ENCODE results near the gene SYNGAP1.
"Not testable (repeated sequence)": the region's sequence is repeated elsewhere in the genome, so short reads cannot be mapped to it uniquely, and the experiment has no call there.

The SYNGAP1 gene

DNA sequence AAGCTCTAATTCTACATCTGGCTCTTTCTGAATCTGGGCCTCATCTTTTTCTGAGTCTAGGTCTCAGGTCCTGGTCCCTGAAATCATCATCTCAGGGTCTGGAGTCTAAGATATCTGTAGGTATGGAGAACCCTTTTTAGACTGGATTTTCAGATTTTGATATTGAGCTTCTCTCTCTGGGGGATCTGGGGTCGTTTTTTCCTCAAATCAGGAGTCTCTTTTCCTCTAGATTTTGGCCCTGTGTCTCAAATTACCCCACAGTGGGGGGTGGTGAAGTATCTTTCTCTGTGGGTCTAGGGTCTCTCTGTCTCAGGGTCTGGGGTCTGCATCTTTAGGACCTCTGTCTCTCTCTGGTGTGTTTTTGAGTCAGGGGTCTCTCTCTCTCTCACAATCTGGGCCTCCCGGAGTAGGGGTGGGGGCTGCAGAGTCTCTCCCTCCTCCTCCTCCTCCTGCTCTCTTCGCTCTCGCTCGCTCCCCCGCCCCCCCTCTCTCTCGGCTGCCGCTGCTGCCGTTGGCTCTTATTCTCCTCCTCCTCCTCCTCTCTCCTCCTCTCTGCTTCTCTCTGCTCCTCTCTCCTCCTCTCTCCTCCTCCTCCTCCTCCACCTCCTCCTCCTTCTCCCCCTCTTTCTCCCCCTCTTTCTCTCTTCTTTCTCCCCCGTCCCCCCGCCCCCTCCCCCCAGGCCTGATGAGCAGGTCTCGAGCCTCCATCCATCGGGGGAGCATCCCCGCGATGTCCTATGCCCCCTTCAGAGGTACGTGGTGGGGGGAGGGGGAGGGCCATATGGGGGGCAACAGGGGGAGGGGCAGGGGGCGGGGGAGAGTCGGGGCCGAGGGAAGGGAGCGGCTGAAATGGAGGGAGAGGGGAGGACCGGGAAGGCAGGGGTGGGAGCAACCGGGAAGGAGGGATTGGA is at the start of gene SYNGAP1:
Gene SYNGAP1 (plus strand): TSS at position 486 of the 911 bp plus-strand sequence. CDS start 200 bp downstream, at position 686.
- Histone ChIP-seq H3K9me2 (replicated peaks; ENCODE audit: insufficient read depth, low read length) (no peaks in the 10 kb centered on the region), H3K4me3 (ENCODE audit: insufficient read depth, low read length, poor library complexity, severe bottlenecking) (no peak within 1 kb of the TSS), H3K27ac (ENCODE audit: low read depth, low read length) (no peak within 1 kb of the TSS), H3F3A (ENCODE audit: insufficient read depth) (0 out of 2 replicates have a peak, but pooled peaks cover 14% of the 10 kb centered on the region), H2AFZ (ENCODE audit: low read depth, low read length, severe bottlenecking) (no peak within 1 kb of the TSS), H3K79me2 (ENCODE audit: insufficient read depth, low read length) (peaks cover 22% of the 10 kb centered on the region), H3K27me3 (ENCODE audit: low read length) (peaks cover 5% of the 10 kb centered on the region; the same call in 1 of the 2 replicates), H3K9ac (ENCODE audit: low read length) (peak within 1 kb of the TSS; percentile 53; the same call in 1 of the 2 replicates), H3K4me2 (ENCODE audit: low read depth, low read length, poor library complexity, severe bottlenecking) (peak within 1 kb of the TSS; percentile 65), H3K9me3 (ENCODE audit: insufficient read depth, low read length) (no peaks in the 10 kb centered on the region), H3K36me3 (ENCODE audit: low read length) (no peaks in the 10 kb centered on the region), H4K20me1 (ENCODE audit: low read depth, low read length) (no peaks in the 10 kb centered on the region)
- no peak for TF ChIP-seq EZH2phosphoT487 (conservative IDR thresholded peaks at IDR 0.05; ENCODE audit: low read length)
- TF ChIP-seq, protein P1, sequence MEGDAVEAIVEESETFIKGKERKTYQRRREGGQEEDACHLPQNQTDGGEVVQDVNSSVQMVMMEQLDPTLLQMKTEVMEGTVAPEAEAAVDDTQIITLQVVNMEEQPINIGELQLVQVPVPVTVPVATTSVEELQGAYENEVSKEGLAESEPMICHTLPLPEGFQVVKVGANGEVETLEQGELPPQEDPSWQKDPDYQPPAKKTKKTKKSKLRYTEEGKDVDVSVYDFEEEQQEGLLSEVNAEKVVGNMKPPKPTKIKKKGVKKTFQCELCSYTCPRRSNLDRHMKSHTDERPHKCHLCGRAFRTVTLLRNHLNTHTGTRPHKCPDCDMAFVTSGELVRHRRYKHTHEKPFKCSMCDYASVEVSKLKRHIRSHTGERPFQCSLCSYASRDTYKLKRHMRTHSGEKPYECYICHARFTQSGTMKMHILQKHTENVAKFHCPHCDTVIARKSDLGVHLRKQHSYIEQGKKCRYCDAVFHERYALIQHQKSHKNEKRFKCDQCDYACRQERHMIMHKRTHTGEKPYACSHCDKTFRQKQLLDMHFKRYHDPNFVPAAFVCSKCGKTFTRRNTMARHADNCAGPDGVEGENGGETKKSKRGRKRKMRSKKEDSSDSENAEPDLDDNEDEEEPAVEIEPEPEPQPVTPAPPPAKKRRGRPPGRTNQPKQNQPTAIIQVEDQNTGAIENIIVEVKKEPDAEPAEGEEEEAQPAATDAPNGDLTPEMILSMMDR (IDR thresholded peaks at IDR 0.05; ENCODE audit: insufficient read depth, low read length, poor library complexity, severe bottlenecking), result no peak

DNA sequence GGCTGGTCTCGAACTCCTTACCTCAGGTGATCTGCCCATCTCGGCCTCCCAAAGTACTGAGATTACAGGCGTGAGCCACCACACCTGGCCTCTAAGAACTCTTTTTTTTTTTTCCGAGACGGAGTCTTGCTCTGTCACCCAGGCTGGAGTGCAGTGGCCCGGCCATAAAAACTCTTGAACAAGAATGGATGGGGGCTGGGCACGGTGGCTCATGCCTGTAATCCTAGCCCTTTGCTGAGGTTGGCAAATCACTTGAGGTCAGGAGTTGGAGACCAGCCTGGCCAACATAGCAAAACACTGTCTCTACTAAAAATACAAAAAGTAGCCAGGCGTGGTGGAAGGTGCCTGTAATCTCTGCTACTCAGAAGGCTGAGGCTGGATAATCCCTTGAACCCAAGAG is 48.0 kb upstream of the SYNGAP1 start:
- not testable (repeated sequence) for H3K79me2 ChIP-seq (ENCODE audit: insufficient read depth, low read length); H3K4me3 ChIP-seq (ENCODE audit: insufficient read depth, low read length, poor library complexity, severe bottlenecking); H3K4me2 ChIP-seq (ENCODE audit: low read depth, low read length, poor library complexity, severe bottlenecking); H3K9ac ChIP-seq (ENCODE audit: low read length); H3K36me3 ChIP-seq (ENCODE audit: low read length); H3K9me3 ChIP-seq (ENCODE audit: insufficient read depth, low read length); H3K27me3 ChIP-seq (ENCODE audit: low read length); H3K9me2 ChIP-seq (replicated peaks; ENCODE audit: insufficient read depth, low read length); H3F3A ChIP-seq (ENCODE audit: insufficient read depth); H3K27ac ChIP-seq (ENCODE audit: low read depth, low read length); H4K20me1 ChIP-seq (ENCODE audit: low read depth, low read length); H2AFZ ChIP-seq (ENCODE audit: low read depth, low read length, severe bottlenecking)

DNA sequence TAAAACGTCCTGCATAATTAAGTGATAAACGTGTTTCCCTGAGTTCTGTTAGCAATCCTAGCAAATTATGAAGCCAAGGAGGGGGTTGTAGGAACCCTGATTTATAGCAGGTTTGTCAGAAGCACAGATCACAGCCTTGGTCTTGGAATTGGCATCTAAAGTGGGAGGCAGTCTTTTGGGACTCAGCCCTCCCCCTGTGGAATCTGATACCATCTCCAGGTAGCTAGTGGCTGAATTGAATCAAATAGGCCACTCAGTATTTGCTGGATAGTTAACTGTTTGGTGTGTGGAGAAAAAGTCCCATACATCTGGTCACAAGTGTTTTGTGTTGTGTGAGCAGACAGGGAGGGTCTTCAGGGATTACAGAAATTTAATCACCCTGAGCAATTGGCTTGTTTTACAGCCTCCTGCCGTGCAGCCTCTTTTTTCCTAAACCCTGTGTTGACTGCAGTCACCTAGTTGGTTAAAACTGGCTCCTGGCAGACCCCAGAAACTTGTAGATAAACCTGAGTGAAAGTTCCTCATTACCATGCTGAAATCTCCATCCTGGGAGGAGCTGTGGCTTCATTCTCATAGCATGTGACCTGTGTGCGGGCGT is 47.2 kb upstream of the SYNGAP1 start:
- Histone ChIP-seq H3K4me2 (ENCODE audit: low read depth, low read length, poor library complexity, severe bottlenecking) (no peak overlapping the region), H3F3A (ENCODE audit: insufficient read depth) (no peaks in the 10 kb centered on the region), H3K36me3 (ENCODE audit: low read length) (no peaks in the 10 kb centered on the region), H3K79me2 (ENCODE audit: insufficient read depth, low read length) (no peaks in the 10 kb centered on the region), H3K27me3 (ENCODE audit: low read length) (no peaks in the 10 kb centered on the region), H3K4me3 (ENCODE audit: insufficient read depth, low read length, poor library complexity, severe bottlenecking) (no peak overlapping the region), H4K20me1 (ENCODE audit: low read depth, low read length) (no peaks in the 10 kb centered on the region), H3K27ac (ENCODE audit: low read depth, low read length) (no peak overlapping the region), H2AFZ (ENCODE audit: low read depth, low read length, severe bottlenecking) (no peak overlapping the region), H3K9me3 (ENCODE audit: insufficient read depth, low read length) (no peaks in the 10 kb centered on the region), H3K9ac (ENCODE audit: low read length) (no peak overlapping the region), H3K9me2 (replicated peaks; ENCODE audit: insufficient read depth, low read length) (no peaks in the 10 kb centered on the region)
- TF ChIP-seq, protein P1 (IDR thresholded peaks at IDR 0.05; ENCODE audit: insufficient read depth, low read length, poor library complexity, severe bottlenecking), result no peak
- no peak for TF ChIP-seq EZH2phosphoT487 (conservative IDR thresholded peaks at IDR 0.05; ENCODE audit: low read length)
